Caco-2 (cell line): ENCODE measurements around the gene BRINP1. TPM values are rescaled to one million over a fixed set of nuclear protein-coding genes. Genes with fewer than 3 reads are reported as not detected.

Source experiments
- BruUV-seq: library from RNA; stranded (reverse); fragments of 400-500 nt; replicated peaks from 2 replicates; lab custom pipeline; 2021; lab: Mats Ljungman, UMichigan
- CTCF ChIA-PET: fragments of 300-600 bp; sonication (Branson Sonifier 250); formaldehyde crosslinking; loops from one replicate; lab custom pipeline; 2022; ENCODE audit warnings: antibody characterized with exemption; lab: Charles Lee
- POLR2A ChIA-PET: fragments of 300-600 bp; sonication (Branson Sonifier 250); formaldehyde crosslinking; loops from one replicate; lab custom pipeline; 2022; ENCODE audit warnings: antibody characterized with exemption; lab: Charles Lee
- DNase-seq, 2 experiments: peaks; one replicate each; pipeline versions ENCODE4 v3.0.0 to v3.0.0-alpha.2; 2020 to 2022
- H3K27me3 ChIP-seq: replicated peaks from 2 replicates; pipeline ENCODE4 v1.6.0; 2011; ENCODE audit warnings: low read length; ENCODE audit not compliant: control insufficient read depth, insufficient read depth
- H3K36me3 ChIP-seq: 2 replicates; pipeline ENCODE4 v1.5.1; 2011; ENCODE audit warnings: low read length; ENCODE audit not compliant: control insufficient read depth, insufficient read depth
- H3K4me1 ChIP-seq: fragments of 250-450 bp; sonication (Bioruptor Pico); 2 replicates; pipeline ENCODE4 v1.5.1; 2020; ENCODE audit warnings: mild to moderate bottlenecking
- H3K4me3 ChIP-seq: 2 replicates; pipeline ENCODE4 v1.5.1; 2011; ENCODE audit warnings: low read depth, mild to moderate bottlenecking, control low read depth, low read length
- H3K9me3 ChIP-seq: fragments of 250-450 bp; sonication (Bioruptor Pico); 2 replicates; pipeline ENCODE4 v1.5.1; 2020; ENCODE audit warnings: mild to moderate bottlenecking, moderate library complexity
- H3K27ac Mint-ChIP-seq: one replicate; pipeline ENCODE4 v1.8.0; 2022; ENCODE audit warnings: mixed read lengths; ENCODE audit not compliant: unreplicated experiment
- H3K27me3 Mint-ChIP-seq: one replicate; pipeline ENCODE4 v1.8.0; 2022; ENCODE audit warnings: mixed read lengths; ENCODE audit not compliant: insufficient read depth, unreplicated experiment
- H3K36me3 Mint-ChIP-seq: one replicate; pipeline ENCODE4 v1.8.0; 2022; ENCODE audit warnings: mild to moderate bottlenecking, mixed read lengths; ENCODE audit not compliant: insufficient read depth, unreplicated experiment
- H3K4me1 Mint-ChIP-seq: one replicate; pipeline ENCODE4 v1.8.0; 2022; ENCODE audit warnings: low read depth, mixed read lengths; ENCODE audit not compliant: unreplicated experiment
- H3K4me3 Mint-ChIP-seq: one replicate; pipeline ENCODE4 v1.8.0; 2022; ENCODE audit warnings: mild to moderate bottlenecking, moderate library complexity, mixed read lengths; ENCODE audit not compliant: unreplicated experiment
- H3K9me3 Mint-ChIP-seq: one replicate; pipeline ENCODE4 v1.8.0; 2022; ENCODE audit warnings: mixed read lengths; ENCODE audit not compliant: unreplicated experiment
- CTCF ChIP-seq, 2 experiments: fragments of 200-600 bp in 1 of 2; IDR thresholded peaks; 1 replicate in 1 of 2; 2 replicates in 1 of 2; pipeline versions ENCODE4 v1.5.1 to v1.8.0; 2011 to 2022; ENCODE audit warnings: antibody characterized with exemption in 1 of 2, control low read depth in 1 of 2, inconsistent platforms in 1 of 2, low read depth in 1 of 2, low read length in 1 of 2, mild to moderate bottlenecking in 1 of 2, moderate library complexity in 1 of 2; ENCODE audit not compliant: insufficient read depth in 1 of 2, severe bottlenecking in 1 of 2, unreplicated experiment in 1 of 2
- intact Hi-C: fragments of 100-400 bp; cut with micrococcal nuclease; formaldehyde crosslinking; loops from one replicate; pipeline ENCODE4 v1.10.0; 2022; ENCODE audit not compliant: unreplicated experiment
- total RNA-seq: library from RNA; stranded (reverse); gene quantifications from 2 replicates; pipeline ENCODE4 v1.2.3, GENCODE V29; 2022

BRINP1 gene
- total RNA-seq, 1 experiment from 2014 or later: not detected

GRCh38 chr9:119252671-119253299, 116.5 kb downstream of the BRINP1 start:
- Histone ChIP-seq H3K9me3 (no peaks in the 10 kb centered on the region), H3K27me3 (no peaks in the 10 kb centered on the region), H3K4me3 (no peak overlapping the region), H3K36me3 (no peaks in the 10 kb centered on the region), H3K4me1 (no peaks in the 10 kb centered on the region)
- no peaks in the 10 kb centered on the region for H3K4me1 Mint-ChIP-seq
- POLR2A ChIA-PET: no interaction called here
- H3K27me3 Mint-ChIP-seq: peaks cover 9% of the 10 kb centered on the region
- no peaks in the 10 kb centered on the region for H3K36me3 Mint-ChIP-seq
- H3K9me3 Mint-ChIP-seq: no peaks in the 10 kb centered on the region
- CTCF ChIA-PET: no interaction called here
- no peak overlapping the region for H3K4me3 Mint-ChIP-seq
- TF ChIP-seq CTCF (IDR thresholded peaks at IDR 0.05; ENCODE audit: insufficient read depth in 1 of 2, low read depth in 1 of 2, low read length in 1 of 2, severe bottlenecking in 1 of 2, unreplicated experiment in 1 of 2): no peak
- no TSS peak for BruUV-seq
- H3K27ac Mint-ChIP-seq: no peak overlapping the region
- DNase-seq: no peak
- intact Hi-C loops: no loop called here

GRCh38 chr9:119251936-119252335, 117.3 kb downstream of the BRINP1 start:
- no peak overlapping the region for H3K4me3 Mint-ChIP-seq
- H3K36me3 Mint-ChIP-seq: no peaks in the 10 kb centered on the region
- Histone ChIP-seq H3K9me3 (no peaks in the 10 kb centered on the region), H3K4me3 (no peak overlapping the region), H3K36me3 (no peaks in the 10 kb centered on the region), H3K27me3 (no peaks in the 10 kb centered on the region), H3K4me1 (no peaks in the 10 kb centered on the region)
- peaks cover 6% of the 10 kb centered on the region for H3K27me3 Mint-ChIP-seq
- no peak for DNase-seq
- intact Hi-C loops: no loop called here
- H3K4me1 Mint-ChIP-seq: no peaks in the 10 kb centered on the region
- ChIA-PET CTCF (no interaction called here), POLR2A (no interaction called here)
- H3K27ac Mint-ChIP-seq: no peak overlapping the region
- BruUV-seq: no TSS peak
- no peak for TF ChIP-seq CTCF (IDR thresholded peaks at IDR 0.05; ENCODE audit: insufficient read depth in 1 of 2, low read depth in 1 of 2, low read length in 1 of 2, severe bottlenecking in 1 of 2, unreplicated experiment in 1 of 2)
- H3K9me3 Mint-ChIP-seq: no peaks in the 10 kb centered on the region

- Mint-ChIP-seq H3K27me3 (peaks cover 3% of the 10 kb centered on the region), H3K27ac (no peak overlapping the region), H3K4me1 (no peaks in the 10 kb centered on the region), H3K4me3 (no peak overlapping the region), H3K36me3 (no peaks in the 10 kb centered on the region), H3K9me3 (no peaks in the 10 kb centered on the region)
- Histone ChIP-seq H3K27me3 (no peaks in the 10 kb centered on the region), H3K9me3 (no peaks in the 10 kb centered on the region), H3K4me1 (no peaks in the 10 kb centered on the region), H3K36me3 (no peaks in the 10 kb centered on the region), H3K4me3 (no peak overlapping the region)
- ChIA-PET CTCF (no interaction called here), POLR2A (no interaction called here)
- intact Hi-C loops: no loop called here
- no TSS peak for BruUV-seq
- no peak for DNase-seq
- no peak for TF ChIP-seq CTCF (IDR thresholded peaks at IDR 0.05; ENCODE audit: insufficient read depth in 1 of 2, low read depth in 1 of 2, low read length in 1 of 2, severe bottlenecking in 1 of 2, unreplicated experiment in 1 of 2)
These were observed 118.5 kb downstream of the BRINP1 start for GRCh38 chr9:119250730-119251129.
